CD14-positive monocyte (primary cell): ENCODE results near the gene RAE1. TPM values are rescaled to one million over a fixed set of nuclear protein-coding genes. Genes with fewer than 3 reads are reported as not detected.

Experiments
- DNase-seq, 3 donors: peaks; one replicate each; pipeline ENCODE4 v3.0.0-alpha.2; 2011 to 2022
- H2AFZ ChIP-seq: 2 replicates; pipeline ENCODE4 v1.6.0; 2012; ENCODE audit warnings: mild to moderate bottlenecking, low read depth, low read length, inconsistent platforms; ENCODE audit not compliant: insufficient read depth, poor library complexity, severe bottlenecking
- H3K27ac ChIP-seq, 2 donors: 1 replicate in 1 of 2; 2 replicates in 1 of 2; pipeline ENCODE4 v1.5.1; 2012 to 2013; ENCODE audit warnings: low read length in 2 of 2, control low read depth in 1 of 2, inconsistent platforms in 1 of 2, low read depth in 1 of 2, mild to moderate bottlenecking in 1 of 2
- H3K27me3 ChIP-seq, 2 donors: one replicate each; pipeline versions ENCODE4 v1.6.0 to v1.6.1; 2011 to 2013; ENCODE audit warnings: low read length in 2 of 2; ENCODE audit not compliant: control insufficient read depth in 2 of 2, insufficient read depth in 2 of 2
- H3K36me3 ChIP-seq, 2 donors: replicated peaks in 1 of 2; 1 replicate in 1 of 2; 2 replicates in 1 of 2; pipeline versions ENCODE4 v1.5.1 to v1.6.1; 2012 to 2013; ENCODE audit warnings: low read length in 2 of 2, control low read depth in 1 of 2, inconsistent platforms in 1 of 2, mild to moderate bottlenecking in 1 of 2; ENCODE audit not compliant: insufficient read depth in 2 of 2, control insufficient read depth in 1 of 2
- H3K4me1 ChIP-seq, 2 donors: 1 replicate in 1 of 2; 2 replicates in 1 of 2; pipeline versions ENCODE4 v1.5.1 to v1.6.1; 2012 to 2013; ENCODE audit warnings: low read length in 2 of 2, control low read depth in 1 of 2, inconsistent platforms in 1 of 2, mild to moderate bottlenecking in 1 of 2, moderate library complexity in 1 of 2; ENCODE audit not compliant: insufficient read depth in 2 of 2, control insufficient read depth in 1 of 2
- H3K4me2 ChIP-seq: replicated peaks from 2 replicates; pipeline ENCODE3; 2012; ENCODE audit warnings: low read length, moderate library complexity, mild to moderate bottlenecking; ENCODE audit not compliant: poor library complexity, severe bottlenecking; ENCODE audit errors: extremely low read depth
- H3K4me3 ChIP-seq, 3 experiments: fragments of 200-600 bp in 1 of 3; sonication (generic) in 1 of 3; replicated peaks in 1 of 3; 1 replicate in 2 of 3; 2 replicates in 1 of 3; pipeline ENCODE4 v1.5.1; 2011 to 2013; ENCODE audit warnings: low read length in 3 of 3, mild to moderate bottlenecking in 3 of 3, control low read depth in 2 of 3, low read depth in 2 of 3, inconsistent platforms in 1 of 3, moderate library complexity in 1 of 3
- H3K79me2 ChIP-seq: 2 replicates; pipeline ENCODE4 v1.6.0; 2012; ENCODE audit warnings: mild to moderate bottlenecking, control low read depth, inconsistent platforms, low read length, moderate library complexity; ENCODE audit not compliant: insufficient read depth
- H3K9ac ChIP-seq: 2 replicates; pipeline ENCODE4 v1.6.0; 2017; ENCODE audit warnings: low read length, mild to moderate bottlenecking; ENCODE audit not compliant: insufficient read depth, poor library complexity, severe bottlenecking
- H3K9me3 ChIP-seq, 2 donors: replicated peaks in 1 of 2; 1 replicate in 1 of 2; 2 replicates in 1 of 2; pipeline versions ENCODE4 v1.5.1 to v1.6.1; 2012 to 2013; ENCODE audit warnings: low read length in 2 of 2, control low read depth in 1 of 2; ENCODE audit not compliant: control insufficient read depth in 1 of 2, insufficient read depth in 1 of 2
- H4K20me1 ChIP-seq: 2 replicates; pipeline ENCODE4 v1.6.0; 2012; ENCODE audit warnings: mild to moderate bottlenecking, low read length, control low read depth, moderate library complexity; ENCODE audit not compliant: insufficient read depth
- H3K27ac Mint-ChIP-seq, 7 donors: one replicate each; pipeline ENCODE4 v1.8.0; 2020; ENCODE audit warnings: mild to moderate bottlenecking in 7 of 7, mixed read lengths in 7 of 7, moderate library complexity in 6 of 7, inconsistent platforms in 2 of 7
- H3K27me3 Mint-ChIP-seq, 3 donors: one replicate each; pipeline ENCODE4 v1.8.0; 2021 to 2022; ENCODE audit warnings: low read depth in 3 of 3, mild to moderate bottlenecking in 3 of 3, mixed read lengths in 3 of 3, moderate library complexity in 3 of 3, inconsistent platforms in 1 of 3
- H3K36me3 Mint-ChIP-seq, 2 donors: one replicate each; pipeline ENCODE4 v1.8.0; 2020; ENCODE audit warnings: mixed read lengths in 2 of 2, inconsistent platforms in 1 of 2, mild to moderate bottlenecking in 1 of 2
- H3K4me1 Mint-ChIP-seq: one replicate; pipeline ENCODE4 v1.8.0; 2020; ENCODE audit warnings: mild to moderate bottlenecking, mixed read lengths
- H3K4me3 Mint-ChIP-seq, 2 donors: one replicate each; pipeline ENCODE4 v1.8.0; 2020; ENCODE audit warnings: mild to moderate bottlenecking in 2 of 2, mixed read lengths in 2 of 2, moderate library complexity in 1 of 2
- H3K9me3 Mint-ChIP-seq, 7 donors: one replicate each; pipeline ENCODE4 v1.8.0; 2020 to 2022; ENCODE audit warnings: mixed read lengths in 7 of 7, mild to moderate bottlenecking in 6 of 7, moderate library complexity in 6 of 7, inconsistent platforms in 2 of 7
- WGBS: methylation state at CpG from one replicate; pipeline ENCODE4 v1.1.5; 2013; ENCODE audit warnings: missing lambda C conversion rate; ENCODE audit not compliant: insufficient coverage; 5-methylcytosine and 5-hydroxymethylcytosine counted together
- intact Hi-C, 2 donors: fragments of 100-400 bp; cut with micrococcal nuclease; formaldehyde crosslinking; loops; one replicate each; pipeline versions ENCODE4 v1.15.0 to v1.15.1; 2023
- polyA plus RNA-seq, 3 donors: library from polyadenylated mRNA; depleted of rRNA in 1 of 3; unstranded in 2 of 3; stranded (reverse) in 1 of 3; fragments of 300-500 nt in 2 of 3; fragments of >200 nt in 1 of 3; fragmentation: Illumina TruSeq in 2 of 3; gene quantifications; 1 replicate in 2 of 3; 2 replicates in 1 of 3; pipeline ENCODE4 v1.2.3, GENCODE V29; 2012 to 2021
- TF ChIP-seq, protein P1 (sequence below): fragments of 200-600 bp; IDR thresholded peaks from one replicate; pipeline ENCODE4 v1.8.0; 2022; ENCODE audit warnings: antibody characterized with exemption, mild to moderate bottlenecking

Gene RAE1
- polyA plus RNA-seq, 3 donors = 15.8 to 27.5 (median 21.7) TPM

DNA sequence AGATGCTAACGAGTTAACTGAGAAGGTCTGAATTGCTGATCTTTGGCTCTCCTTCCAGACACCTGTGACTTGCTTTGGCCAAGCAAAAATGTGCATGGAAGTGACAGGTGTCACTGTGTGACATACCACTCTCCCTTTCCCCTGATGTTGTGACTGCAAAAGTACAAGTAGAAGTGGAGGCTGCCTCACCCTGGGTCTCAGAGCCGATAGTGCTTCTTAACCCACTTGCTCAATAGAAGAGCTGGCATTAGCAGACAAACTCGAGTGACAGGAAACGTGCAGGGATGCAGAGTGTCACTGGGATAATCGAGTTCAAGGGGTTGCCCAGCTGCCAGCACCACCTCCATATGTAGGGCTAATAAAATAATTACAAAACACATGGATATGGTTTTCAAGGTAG, 37.8 kb upstream of the RAE1 start:
- Mint-ChIP-seq H3K36me3 (no peaks in the 10 kb centered on the region), H3K27me3 (peaks cover 3 to 9% (median 9%) of the 10 kb centered on the region in 3 donors), H3K9me3 (peaks cover 0 to 3% (median 0%) of the 10 kb centered on the region in 7 donors), H3K27ac (no peak overlapping the region), H3K4me3 (no peak overlapping the region), H3K4me1 (no peaks in the 10 kb centered on the region)
- Histone ChIP-seq H3K9ac (no peak overlapping the region), H3K36me3 (no peaks in the 10 kb centered on the region), H3K9me3 (no peaks in the 10 kb centered on the region), H3K4me3 (no peak overlapping the region), H4K20me1 (no peaks in the 10 kb centered on the region), H3K27me3 (no peaks in the 10 kb centered on the region), H3K27ac (no peak overlapping the region), H2AFZ (no peak overlapping the region), H3K4me2 (no peak overlapping the region), H3K4me1 (no peaks in the 10 kb centered on the region), H3K79me2 (no peaks in the 10 kb centered on the region)
- DNase-seq = no peak
- TF ChIP-seq, protein P1, sequence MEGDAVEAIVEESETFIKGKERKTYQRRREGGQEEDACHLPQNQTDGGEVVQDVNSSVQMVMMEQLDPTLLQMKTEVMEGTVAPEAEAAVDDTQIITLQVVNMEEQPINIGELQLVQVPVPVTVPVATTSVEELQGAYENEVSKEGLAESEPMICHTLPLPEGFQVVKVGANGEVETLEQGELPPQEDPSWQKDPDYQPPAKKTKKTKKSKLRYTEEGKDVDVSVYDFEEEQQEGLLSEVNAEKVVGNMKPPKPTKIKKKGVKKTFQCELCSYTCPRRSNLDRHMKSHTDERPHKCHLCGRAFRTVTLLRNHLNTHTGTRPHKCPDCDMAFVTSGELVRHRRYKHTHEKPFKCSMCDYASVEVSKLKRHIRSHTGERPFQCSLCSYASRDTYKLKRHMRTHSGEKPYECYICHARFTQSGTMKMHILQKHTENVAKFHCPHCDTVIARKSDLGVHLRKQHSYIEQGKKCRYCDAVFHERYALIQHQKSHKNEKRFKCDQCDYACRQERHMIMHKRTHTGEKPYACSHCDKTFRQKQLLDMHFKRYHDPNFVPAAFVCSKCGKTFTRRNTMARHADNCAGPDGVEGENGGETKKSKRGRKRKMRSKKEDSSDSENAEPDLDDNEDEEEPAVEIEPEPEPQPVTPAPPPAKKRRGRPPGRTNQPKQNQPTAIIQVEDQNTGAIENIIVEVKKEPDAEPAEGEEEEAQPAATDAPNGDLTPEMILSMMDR = no peak
- 88% methylated on average over 1 of the region's 5 CpGs for WGBS
- intact Hi-C loops = no loop called here

DNA sequence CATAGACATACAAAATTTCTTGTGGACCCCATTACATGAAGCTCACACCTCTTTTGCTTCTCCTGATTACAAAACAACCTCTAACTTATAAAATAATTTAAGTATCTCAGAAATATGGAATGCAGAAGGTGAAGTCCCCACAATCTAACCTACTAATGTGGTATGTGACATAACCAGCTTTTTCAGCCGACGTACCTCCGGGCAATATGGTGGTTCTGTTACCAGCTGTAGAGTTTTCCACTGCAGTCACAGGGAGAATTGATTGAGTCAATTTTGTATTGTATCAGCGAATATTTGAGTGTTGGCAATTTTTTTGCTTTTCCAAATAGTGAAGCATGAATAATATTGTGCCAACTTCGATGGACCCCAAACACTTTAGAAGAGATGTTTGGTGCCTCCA, 37.1 kb upstream of the RAE1 start:
- DNase-seq = no peak
- H3K27ac Mint-ChIP-seq = no peak overlapping the region
- Histone ChIP-seq H3K4me2 (no peak overlapping the region), H3K9me3 (no peaks in the 10 kb centered on the region), H3K4me1 (no peaks in the 10 kb centered on the region), H3K9ac (no peak overlapping the region), H3K36me3 (no peaks in the 10 kb centered on the region), H3K27ac (no peak overlapping the region), H3K4me3 (no peak overlapping the region), H3K79me2 (no peaks in the 10 kb centered on the region), H2AFZ (no peak overlapping the region), H3K27me3 (no peaks in the 10 kb centered on the region), H4K20me1 (no peaks in the 10 kb centered on the region)
- H3K9me3 Mint-ChIP-seq = peaks cover 0 to 3% (median 0%) of the 10 kb centered on the region in 7 donors
- TF ChIP-seq, protein P1 = no peak
- H3K4me1 Mint-ChIP-seq = no peaks in the 10 kb centered on the region
- intact Hi-C loops = no loop called here
- H3K36me3 Mint-ChIP-seq = no peaks in the 10 kb centered on the region
- peaks cover 3 to 11% (median 9%) of the 10 kb centered on the region in 3 donors for H3K27me3 Mint-ChIP-seq
- 84% methylated on average over 5 of the region's 5 CpGs for WGBS
- no peak overlapping the region for H3K4me3 Mint-ChIP-seq
